Occipital lobe (tissue), 3 donors: ENCODE measurements around the gene ZDHHC20. TPM values are rescaled to one million over a fixed set of nuclear protein-coding genes. Genes with fewer than 3 reads are reported as not detected.

Experiments used
- DNase-seq: peaks from one replicate; lab custom pipeline; 2025; lab: John Stamatoyannopoulos, UW
- small RNA-seq: library from RNA; depleted of rRNA; stranded (forward); fragments of <200 nt; gene quantifications from one replicate; pipeline ENCODE3, GENCODE V24; 2014
- total RNA-seq: library from RNA; depleted of rRNA; stranded (reverse); fragments of >200 nt; gene quantifications from one replicate; pipeline ENCODE4 v1.2.3, GENCODE V29; 2014

The ZDHHC20 gene
- total RNA-seq, 1 donor from 2014 or later: 159 TPM

DNA sequence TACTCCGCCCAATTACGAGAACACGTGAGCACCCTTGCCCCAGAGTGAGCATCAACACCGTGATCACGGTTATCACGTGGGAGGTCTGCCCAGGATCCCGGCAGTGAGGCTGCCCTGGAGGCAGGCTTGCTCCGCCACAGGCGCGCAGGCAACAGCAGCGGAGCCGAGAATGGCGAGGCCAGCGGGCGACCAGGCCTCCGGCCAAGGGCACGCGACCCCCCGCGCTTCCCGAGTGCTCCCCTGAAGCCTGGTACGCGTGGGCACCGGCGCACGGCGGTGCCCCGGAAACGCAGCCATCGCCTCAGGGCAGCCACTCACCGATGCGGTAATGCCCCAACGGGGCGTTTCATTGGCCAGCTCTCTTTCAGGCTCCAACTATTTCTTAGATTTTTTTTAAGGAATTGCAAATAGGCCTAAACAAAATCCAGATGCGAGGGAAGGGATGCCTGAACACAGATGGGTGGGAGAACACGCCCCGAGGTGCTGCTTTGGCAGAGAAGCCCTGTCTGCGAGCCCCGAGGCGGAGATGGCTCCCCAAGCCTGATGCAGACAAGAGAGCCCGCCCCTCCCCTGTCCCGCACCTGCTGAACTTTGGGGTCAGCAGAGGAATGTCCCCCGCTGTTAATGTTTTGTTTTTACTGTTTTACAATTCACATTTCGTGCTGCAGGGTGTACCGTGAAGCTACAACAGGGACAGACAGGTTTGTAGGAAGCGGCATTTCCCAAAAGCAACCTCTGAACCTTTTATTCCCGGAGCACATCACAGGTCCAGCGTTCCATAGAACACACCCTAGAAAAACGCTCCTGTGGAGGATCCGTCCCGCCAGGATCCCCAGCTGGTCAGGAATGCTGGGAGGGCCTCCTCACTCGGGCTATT, 132.7 kb downstream of the ZDHHC20 start:
- peak; percentile 35 for DNase-seq

DNA sequence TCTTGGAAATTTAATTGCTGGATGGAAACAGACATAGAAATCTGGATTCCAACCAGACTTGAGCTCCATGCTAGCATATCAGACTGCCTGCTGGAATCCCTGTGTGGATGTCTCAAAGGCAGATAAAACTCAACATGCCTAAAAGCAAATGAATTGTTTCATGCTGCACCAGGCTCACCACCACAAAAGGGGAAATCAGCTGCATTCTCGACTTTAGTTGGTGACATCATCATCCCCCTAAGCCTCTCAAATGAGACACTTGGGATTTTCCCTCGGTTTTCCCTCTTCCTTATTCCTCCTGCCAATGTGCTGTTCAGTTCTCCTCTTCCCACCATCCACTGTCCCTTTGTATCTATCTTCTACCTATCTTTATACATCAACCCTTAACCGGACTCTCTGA, 134.3 kb downstream of the ZDHHC20 start:
- DNase-seq: no peak

DNA sequence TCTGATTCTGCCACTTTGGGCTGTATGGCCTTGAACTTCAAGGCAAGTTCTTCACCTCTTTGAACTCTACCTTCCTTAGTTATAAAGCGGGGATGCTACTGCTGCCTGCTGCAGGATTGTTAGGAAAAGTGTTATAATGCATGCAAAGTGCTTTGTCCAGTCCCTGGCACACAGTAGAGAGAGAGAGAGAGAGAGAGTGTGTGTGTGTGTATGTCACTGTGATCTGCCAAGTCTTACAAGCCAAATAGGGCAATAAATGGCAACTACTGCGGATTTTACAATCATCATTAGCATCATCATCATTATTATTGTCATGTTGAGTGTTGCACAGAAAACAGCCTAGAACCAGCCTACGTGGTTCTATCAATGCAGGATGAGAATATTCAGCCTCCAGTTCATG, 136.1 kb downstream of the ZDHHC20 start:
- DNase-seq: no peak

Small RNAs within 50 kb of the gene (small RNA-seq; reads per million reads assigned to genes)
- gene RNA5SP25: not detected

Other genes starting within 250 kb of the ZDHHC20 start
- 60.5 TPM for gene MICU2, start 144.9 kb upstream of the ZDHHC20 start, total RNA-seq
- 16.1 TPM for gene FGF9, start 211.8 kb upstream of the ZDHHC20 start, total RNA-seq